Measurements from ENCODE around the gene ARHGAP10. TPM values are rescaled to one million over a fixed set of nuclear protein-coding genes. Genes with fewer than 3 reads are reported as not detected.

ARHGAP10 gene
- total RNA-seq, 1 donor from 2014 or later: 4.6 TPM

DNA sequence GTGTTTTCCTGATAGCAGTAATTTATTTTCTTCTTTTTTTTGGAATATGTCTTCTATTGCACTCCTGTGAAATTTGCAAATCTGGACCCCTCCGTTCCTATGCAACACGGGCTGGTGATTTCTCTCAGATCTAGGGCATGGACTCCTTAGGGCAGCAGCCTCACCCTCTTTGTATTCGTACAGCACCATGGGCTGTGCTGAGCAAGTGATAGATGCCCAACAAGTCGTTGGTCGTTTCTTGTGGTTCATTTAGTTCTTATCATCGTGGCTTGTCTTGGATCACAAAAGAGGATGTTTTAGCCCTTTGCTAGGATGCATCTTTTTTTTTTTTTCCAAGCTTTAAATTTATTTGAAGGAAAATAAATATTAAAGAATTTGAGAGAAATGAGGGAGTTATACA lies 82.1 kb downstream of the ARHGAP10 start:
- TF ChIP-seq, protein P1, sequence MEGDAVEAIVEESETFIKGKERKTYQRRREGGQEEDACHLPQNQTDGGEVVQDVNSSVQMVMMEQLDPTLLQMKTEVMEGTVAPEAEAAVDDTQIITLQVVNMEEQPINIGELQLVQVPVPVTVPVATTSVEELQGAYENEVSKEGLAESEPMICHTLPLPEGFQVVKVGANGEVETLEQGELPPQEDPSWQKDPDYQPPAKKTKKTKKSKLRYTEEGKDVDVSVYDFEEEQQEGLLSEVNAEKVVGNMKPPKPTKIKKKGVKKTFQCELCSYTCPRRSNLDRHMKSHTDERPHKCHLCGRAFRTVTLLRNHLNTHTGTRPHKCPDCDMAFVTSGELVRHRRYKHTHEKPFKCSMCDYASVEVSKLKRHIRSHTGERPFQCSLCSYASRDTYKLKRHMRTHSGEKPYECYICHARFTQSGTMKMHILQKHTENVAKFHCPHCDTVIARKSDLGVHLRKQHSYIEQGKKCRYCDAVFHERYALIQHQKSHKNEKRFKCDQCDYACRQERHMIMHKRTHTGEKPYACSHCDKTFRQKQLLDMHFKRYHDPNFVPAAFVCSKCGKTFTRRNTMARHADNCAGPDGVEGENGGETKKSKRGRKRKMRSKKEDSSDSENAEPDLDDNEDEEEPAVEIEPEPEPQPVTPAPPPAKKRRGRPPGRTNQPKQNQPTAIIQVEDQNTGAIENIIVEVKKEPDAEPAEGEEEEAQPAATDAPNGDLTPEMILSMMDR (IDR thresholded peaks at IDR 0.05; ENCODE audit: unreplicated experiment): no peak
- DNase-seq (ENCODE audit: low spot score): no peak
- Mint-ChIP-seq H3K27me3 (ENCODE audit: unreplicated experiment) (no peaks in the 10 kb centered on the region), H3K36me3 (ENCODE audit: low read depth, unreplicated experiment) (no peaks in the 10 kb centered on the region), H3K4me3 (ENCODE audit: unreplicated experiment) (no peak overlapping the region), H3K4me1 (ENCODE audit: unreplicated experiment) (peaks cover 34% of the 10 kb centered on the region), H3K27ac (ENCODE audit: unreplicated experiment) (no peak overlapping the region), H3K9me3 (ENCODE audit: unreplicated experiment) (no peaks in the 10 kb centered on the region)

DNA sequence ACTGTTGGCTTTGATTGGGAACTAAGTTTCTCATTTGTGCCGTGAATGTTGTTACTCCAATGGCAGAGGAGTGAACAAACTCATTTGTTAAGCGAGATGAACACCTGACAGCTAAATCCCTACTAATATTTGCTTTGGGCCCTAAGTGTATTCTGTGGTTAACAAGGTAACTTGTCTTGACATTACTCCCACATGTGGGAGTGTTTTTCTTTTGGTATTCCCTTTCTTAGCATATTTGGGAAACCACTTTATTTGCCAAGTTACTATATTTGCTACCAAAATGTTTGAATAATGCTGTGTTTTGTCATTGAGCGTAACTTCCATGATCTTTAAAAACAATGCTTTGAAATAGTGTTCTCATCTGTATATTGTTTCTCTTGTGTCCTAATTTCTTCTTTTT lies 82.5 kb downstream of the ARHGAP10 start:
- Mint-ChIP-seq H3K27me3 (ENCODE audit: unreplicated experiment) (no peaks in the 10 kb centered on the region), H3K36me3 (ENCODE audit: low read depth, unreplicated experiment) (no peaks in the 10 kb centered on the region)

DNA sequence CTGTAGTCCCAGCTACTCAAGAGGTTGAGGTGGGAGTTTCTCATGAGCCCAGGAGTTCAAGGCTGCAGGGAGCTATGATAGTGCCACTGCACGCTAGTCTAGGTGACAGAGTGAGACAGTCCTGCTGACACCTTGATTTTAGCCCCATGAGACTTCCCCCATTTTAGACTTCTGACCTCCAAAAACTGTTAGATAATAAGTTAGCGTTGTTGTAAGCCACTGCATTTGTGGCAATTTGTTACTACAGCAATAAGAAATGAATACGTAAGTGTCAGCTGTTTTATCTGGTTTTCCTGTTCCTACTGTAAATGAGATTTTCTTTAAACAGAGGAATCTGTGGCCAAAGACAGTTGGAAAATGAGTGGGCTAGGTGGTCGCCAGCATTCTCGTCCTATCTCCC lies 83.9 kb downstream of the ARHGAP10 start:
- no peak overlapping the region for H3K27ac Mint-ChIP-seq (ENCODE audit: unreplicated experiment)
- no peaks in the 10 kb centered on the region for H3K27me3 Mint-ChIP-seq (ENCODE audit: unreplicated experiment)
- H3K4me3 Mint-ChIP-seq (ENCODE audit: unreplicated experiment): no peak overlapping the region
- DNase-seq (ENCODE audit: low spot score): no peak
- H3K36me3 Mint-ChIP-seq (ENCODE audit: low read depth, unreplicated experiment): no peaks in the 10 kb centered on the region
- H3K4me1 Mint-ChIP-seq (ENCODE audit: unreplicated experiment): peaks cover 34% of the 10 kb centered on the region
- H3K9me3 Mint-ChIP-seq (ENCODE audit: unreplicated experiment): no peaks in the 10 kb centered on the region
- TF ChIP-seq, protein P1 (IDR thresholded peaks at IDR 0.05; ENCODE audit: unreplicated experiment): no peak

More for the DNA sequence above, 82.5 kb downstream of the ARHGAP10 start:
- H3K4me3 Mint-ChIP-seq (ENCODE audit: unreplicated experiment): no peak overlapping the region
- TF ChIP-seq, protein P1 (IDR thresholded peaks at IDR 0.05; ENCODE audit: unreplicated experiment): no peak
- DNase-seq (ENCODE audit: low spot score): no peak
- H3K27ac Mint-ChIP-seq (ENCODE audit: unreplicated experiment): no peak overlapping the region
- no peaks in the 10 kb centered on the region for H3K9me3 Mint-ChIP-seq (ENCODE audit: unreplicated experiment)
- H3K4me1 Mint-ChIP-seq (ENCODE audit: unreplicated experiment): peaks cover 34% of the 10 kb centered on the region

DNA sequence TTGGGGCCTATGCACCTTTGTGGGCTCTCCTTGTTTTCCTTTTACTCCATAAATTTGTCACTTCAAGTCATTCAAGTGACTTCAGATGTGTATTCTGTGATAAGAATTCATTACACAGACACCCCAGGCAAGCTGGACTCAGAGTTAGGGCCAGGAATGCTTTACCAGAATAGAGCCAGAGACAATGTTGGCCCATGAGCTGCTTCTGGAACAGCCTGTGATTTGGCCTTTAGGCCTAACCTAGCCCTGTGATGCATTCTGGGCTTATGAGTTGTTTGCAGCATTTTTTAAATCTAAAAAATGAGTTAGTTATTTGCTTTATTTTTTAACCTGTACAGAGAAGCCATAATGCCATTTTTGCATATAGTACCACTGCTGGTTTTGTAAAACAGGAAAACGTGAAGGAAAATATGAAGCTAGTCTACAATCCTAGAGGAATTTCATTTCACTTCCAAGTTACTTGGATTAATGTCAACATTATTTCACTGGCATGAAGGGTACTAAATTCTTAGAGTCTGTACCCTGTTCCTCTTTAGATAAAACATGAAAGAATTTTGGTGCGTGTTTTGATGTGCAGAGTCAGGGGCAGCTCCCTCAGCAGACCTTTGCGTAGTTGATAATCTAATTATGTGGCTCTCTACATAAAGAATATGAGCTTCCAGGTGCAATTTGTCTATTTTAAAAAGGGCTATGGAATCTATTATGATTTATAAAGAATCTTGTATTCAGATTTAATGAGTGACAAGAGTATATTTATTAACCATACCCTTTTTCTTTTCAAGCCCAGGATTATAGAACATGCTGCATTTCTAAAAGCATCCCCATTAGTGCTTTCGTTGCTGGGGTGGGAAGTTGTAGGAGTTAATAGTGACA lies 84.7 kb downstream of the ARHGAP10 start:
- Mint-ChIP-seq H3K36me3 (ENCODE audit: low read depth, unreplicated experiment) (no peaks in the 10 kb centered on the region), H3K4me1 (ENCODE audit: unreplicated experiment) (peaks cover 28% of the 10 kb centered on the region), H3K27ac (ENCODE audit: unreplicated experiment) (no peak overlapping the region), H3K9me3 (ENCODE audit: unreplicated experiment) (no peaks in the 10 kb centered on the region), H3K4me3 (ENCODE audit: unreplicated experiment) (no peak overlapping the region), H3K27me3 (ENCODE audit: unreplicated experiment) (no peaks in the 10 kb centered on the region)
- DNase-seq (ENCODE audit: low spot score): no peak
- TF ChIP-seq, protein P1 (IDR thresholded peaks at IDR 0.05; ENCODE audit: unreplicated experiment): no peak

DNA sequence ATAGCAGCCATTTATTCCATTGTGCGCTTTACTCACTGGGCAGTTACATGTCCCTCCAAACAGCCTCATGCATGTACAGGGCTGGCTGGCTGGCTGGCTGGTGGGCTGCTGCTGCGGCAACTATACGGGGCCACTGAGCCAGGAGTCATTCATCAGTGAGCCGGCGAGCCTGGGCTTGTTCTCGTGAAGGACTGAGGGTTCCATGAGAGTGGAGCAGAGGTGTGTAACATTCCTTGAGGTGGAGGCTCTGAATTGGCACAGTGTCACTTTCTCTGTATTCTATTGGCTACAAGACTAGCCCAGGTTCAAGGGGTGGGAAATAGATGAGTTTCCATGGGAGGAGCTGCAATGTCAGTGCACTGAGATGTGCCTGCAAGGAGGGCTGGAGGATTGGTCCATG lies 89.1 kb downstream of the ARHGAP10 start:
- H3K27me3 Mint-ChIP-seq (ENCODE audit: unreplicated experiment): peaks cover 6% of the 10 kb centered on the region
- no peak for DNase-seq (ENCODE audit: low spot score)
- H3K4me1 Mint-ChIP-seq (ENCODE audit: unreplicated experiment): peaks cover 5% of the 10 kb centered on the region
- H3K27ac Mint-ChIP-seq (ENCODE audit: unreplicated experiment): no peak overlapping the region
- no peaks in the 10 kb centered on the region for H3K9me3 Mint-ChIP-seq (ENCODE audit: unreplicated experiment)
- H3K4me3 Mint-ChIP-seq (ENCODE audit: unreplicated experiment): no peak overlapping the region
- H3K36me3 Mint-ChIP-seq (ENCODE audit: low read depth, unreplicated experiment): no peaks in the 10 kb centered on the region
- TF ChIP-seq, protein P1 (IDR thresholded peaks at IDR 0.05; ENCODE audit: unreplicated experiment): no peak

Data from endothelial cell (in vitro differentiated cells).